Epidermal melanocyte (primary cell): ENCODE measurements around the gene GMPPA.

ENCODE experiments used
- DNase-seq: peaks from one replicate; pipeline ENCODE4 v3.0.0; 2011; ENCODE audit warnings: low spot score; ENCODE audit not compliant: insufficient read length

Gene GMPPA

DNA sequence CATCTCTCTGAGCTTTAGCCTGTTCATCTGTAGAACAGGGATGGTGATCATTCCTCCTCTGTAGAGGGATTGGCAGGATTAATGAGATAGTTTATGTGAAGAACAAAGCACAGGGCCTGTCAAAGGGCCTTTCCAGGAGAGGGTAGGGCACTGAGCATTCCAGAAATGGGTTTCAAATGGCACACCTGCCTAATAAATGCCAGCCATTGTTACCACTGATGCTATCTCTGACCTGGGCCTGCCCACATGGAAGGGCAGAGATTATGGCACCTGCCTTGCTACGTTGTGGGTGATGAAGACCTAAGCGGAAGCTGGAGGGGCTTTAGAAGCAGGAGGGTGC lies 31.0 kb upstream of the GMPPA start:
- no peak for DNase-seq

DNA sequence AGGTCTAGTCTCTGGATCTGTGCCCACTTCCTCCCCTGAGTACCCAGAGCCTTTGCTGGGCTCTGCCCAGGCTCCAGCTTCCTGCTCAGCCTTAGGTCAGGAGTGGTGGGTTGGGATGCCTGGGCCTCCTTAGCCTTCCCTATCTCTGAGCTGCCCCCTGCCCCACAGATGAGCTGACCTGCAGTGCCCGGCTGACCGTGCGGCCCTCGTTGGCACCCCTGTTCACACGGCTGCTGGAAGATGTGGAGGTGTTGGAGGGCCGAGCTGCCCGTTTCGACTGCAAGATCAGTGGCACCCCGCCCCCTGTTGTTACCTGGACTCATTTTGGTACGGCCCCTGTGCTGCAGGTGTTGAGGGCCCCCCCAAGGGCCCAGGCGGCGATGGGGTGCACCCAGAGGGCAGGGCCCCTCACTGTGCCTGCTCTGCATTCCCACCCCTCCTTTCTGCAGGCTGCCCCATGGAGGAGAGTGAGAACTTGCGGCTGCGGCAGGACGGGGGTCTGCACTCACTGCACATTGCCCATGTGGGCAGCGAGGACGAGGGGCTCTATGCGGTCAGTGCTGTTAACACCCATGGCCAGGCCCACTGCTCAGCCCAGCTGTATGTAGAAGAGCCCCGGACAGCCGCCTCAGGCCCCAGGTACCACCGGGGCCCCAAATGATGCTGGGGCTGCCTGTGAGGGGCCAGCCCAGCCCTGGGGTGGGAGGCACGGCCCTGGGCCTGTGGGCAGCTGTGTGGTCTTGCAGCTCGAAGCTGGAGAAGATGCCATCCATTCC lies 30.1 kb upstream of the GMPPA start:
- no peak for DNase-seq

DNA sequence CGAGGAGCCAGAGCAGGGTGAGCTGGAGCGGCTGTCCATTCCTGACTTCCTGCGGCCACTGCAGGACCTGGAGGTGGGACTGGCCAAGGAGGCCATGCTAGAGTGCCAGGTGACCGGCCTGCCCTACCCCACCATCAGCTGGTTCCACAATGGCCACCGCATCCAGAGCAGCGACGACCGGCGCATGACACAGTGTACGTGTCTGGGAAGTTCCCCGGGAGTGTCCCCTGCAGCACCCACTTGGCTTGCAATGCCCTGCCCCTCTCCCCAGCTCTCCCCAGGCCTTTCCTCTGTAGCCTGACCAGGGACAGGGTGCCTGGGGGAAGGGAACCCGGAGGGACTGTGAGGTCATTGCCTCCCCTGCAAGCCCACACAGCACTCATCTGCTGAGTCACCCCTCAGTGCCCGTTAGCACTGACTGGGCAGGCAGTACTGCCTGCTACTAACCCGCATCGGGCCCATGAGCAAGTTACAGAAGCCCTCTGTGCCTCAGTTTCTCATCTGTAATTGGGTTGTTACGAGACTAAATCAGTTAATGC lies 29.4 kb upstream of the GMPPA start:
- no peak for DNase-seq

DNA sequence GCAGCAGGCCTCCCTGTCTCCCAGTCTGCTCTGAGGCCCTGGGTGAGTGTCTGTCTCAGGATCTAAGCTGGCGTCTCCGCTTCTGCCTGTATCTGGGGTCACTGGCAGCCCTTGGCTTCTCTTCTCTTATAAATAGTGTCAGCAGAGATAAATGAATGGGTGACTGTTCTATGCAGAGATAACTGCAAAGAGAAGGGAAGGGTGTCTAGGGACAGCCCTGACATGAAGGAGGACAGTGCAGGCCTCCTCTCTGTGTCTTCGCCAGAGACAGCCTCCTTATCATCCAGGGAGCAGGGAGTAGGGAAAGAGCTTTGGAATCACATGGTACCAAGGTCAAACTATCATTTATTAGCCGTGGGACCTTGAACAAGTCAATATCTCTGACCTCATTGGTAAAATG lies 28.3 kb upstream of the GMPPA start:
- no peak for DNase-seq

DNA sequence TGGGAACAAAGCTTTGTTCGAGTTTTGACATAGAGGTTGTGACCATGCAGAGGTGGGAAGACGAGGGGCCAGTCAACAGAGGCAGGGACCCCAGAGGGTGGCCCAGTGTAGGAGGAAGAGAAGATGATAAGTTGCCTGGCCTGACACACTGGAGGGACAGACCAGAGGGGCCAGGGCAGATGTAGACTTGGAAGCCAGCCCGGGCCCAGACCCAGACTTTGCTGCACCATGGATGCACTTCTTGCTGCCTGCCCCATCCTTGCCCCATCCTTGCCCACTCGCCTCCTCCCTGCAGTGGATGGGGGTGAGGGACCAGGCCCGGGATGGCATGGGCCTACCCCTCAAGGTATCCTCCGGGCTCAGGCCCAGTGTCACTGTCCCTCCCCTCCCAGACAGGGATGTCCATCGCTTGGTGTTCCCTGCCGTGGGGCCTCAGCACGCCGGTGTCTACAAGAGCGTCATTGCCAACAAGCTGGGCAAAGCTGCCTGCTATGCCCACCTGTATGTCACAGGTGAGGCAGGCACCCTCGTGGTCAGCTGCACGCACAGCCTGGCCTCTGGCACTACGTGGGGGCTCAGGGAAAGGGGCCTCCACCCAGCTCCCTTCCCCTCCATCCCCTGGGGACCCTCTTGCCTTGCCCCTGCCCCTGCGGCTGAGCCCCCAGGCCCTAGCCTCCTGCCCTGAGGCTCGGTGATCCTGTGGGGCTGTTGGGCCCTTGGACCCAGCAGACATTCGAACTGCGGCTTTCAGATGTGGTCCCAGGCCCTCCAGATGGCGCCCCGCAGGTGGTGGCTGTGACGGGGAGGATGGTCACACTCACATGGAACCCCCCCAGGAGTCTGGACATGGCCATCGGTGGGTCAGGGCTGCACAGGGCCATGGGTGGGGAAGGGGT lies 27.0 kb upstream of the GMPPA start:
- DNase-seq, result no peak

DNA sequence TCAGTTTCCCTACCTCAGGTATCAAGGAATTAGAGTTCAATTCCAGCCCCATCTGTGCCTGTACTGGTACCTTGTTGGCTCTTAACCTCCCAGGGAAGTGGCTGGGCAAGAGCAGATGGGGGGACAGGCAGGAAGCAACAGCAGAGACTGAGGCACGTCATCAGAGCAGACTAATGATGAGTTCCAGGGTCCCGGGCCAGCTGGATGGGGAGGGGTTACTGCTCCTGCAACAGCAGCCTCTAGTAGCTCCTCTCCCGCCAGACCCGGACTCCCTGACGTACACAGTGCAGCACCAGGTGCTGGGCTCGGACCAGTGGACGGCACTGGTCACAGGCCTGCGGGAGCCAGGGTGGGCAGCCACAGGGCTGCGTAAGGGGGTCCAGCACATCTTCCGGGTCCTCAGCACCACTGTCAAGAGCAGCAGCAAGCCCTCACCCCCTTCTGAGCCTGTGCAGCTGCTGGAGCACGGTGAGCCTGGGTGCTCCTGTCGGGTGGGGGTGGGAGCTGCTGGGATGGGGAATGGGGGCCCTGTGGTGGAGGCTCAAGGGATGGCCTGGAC lies 26.0 kb upstream of the GMPPA start:
- no peak for DNase-seq

DNA sequence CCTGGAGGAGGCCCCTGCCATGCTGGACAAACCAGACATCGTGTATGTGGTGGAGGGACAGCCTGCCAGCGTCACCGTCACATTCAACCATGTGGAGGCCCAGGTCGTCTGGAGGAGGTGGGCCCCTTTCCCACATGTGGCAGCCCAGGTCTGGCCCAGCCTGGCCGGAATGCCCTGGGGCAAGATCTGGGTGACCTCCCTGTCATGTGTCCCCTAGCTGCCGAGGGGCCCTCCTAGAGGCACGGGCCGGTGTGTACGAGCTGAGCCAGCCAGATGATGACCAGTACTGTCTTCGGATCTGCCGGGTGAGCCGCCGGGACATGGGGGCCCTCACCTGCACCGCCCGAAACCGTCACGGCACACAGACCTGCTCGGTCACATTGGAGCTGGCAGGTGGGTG lies 25.2 kb upstream of the GMPPA start:
- no peak for DNase-seq

DNA sequence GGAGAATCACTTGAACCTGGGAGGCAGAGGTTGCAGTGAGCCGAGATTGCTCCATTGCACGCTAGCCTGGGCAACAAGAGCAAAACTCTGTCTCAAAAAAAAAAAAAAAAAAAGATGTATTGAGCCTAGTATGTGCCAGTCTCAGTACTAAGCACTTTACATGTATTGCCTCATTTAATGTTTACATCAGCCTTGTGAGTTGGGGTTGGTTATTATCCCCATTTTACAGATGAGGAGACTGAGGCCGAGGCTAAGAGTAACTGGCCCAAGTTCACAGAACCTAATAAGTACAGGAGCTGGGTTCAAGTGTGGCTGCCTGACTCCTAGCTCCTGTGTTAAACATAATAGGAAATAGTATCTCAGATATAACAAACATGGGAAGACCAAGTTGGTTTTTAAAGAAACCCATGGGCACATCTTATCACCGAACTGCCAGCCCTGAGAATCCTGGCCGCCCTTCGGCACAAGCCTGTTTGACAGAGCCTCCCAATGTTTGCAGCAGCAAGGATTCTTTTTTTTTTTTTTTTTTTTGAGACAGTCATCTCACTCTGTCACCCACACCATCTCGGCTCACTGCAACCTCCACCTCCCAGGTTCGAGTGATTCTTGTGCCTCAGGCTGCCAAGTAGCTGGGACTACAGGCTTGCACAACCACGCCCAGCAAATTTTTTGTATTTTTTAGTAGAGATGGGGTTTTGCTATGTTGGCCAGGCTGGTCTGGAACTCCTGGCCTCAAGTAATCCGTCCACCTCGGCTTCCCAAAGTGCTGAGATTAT lies 24.2 kb upstream of the GMPPA start:
- DNase-seq, result no peak

DNA sequence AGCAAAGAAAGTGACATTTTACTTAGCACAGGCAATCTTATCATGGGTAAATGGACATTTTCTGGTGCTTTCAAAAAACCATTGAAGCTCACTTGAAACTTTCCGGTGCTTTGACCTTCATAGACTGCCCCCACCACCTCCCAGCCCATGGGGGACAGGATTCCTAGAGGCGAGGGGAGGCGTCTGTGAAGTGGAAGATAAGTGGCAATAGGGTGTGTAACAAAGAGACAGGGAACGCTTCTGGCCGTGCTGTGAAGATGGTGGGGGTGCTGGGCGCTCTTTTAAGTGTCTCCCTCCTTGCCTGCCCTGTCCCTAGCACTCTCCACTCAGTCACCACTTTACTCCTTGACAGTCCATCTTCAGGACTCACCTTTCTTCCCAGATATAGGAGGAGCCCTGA lies 23.4 kb upstream of the GMPPA start:
- no peak for DNase-seq

DNA sequence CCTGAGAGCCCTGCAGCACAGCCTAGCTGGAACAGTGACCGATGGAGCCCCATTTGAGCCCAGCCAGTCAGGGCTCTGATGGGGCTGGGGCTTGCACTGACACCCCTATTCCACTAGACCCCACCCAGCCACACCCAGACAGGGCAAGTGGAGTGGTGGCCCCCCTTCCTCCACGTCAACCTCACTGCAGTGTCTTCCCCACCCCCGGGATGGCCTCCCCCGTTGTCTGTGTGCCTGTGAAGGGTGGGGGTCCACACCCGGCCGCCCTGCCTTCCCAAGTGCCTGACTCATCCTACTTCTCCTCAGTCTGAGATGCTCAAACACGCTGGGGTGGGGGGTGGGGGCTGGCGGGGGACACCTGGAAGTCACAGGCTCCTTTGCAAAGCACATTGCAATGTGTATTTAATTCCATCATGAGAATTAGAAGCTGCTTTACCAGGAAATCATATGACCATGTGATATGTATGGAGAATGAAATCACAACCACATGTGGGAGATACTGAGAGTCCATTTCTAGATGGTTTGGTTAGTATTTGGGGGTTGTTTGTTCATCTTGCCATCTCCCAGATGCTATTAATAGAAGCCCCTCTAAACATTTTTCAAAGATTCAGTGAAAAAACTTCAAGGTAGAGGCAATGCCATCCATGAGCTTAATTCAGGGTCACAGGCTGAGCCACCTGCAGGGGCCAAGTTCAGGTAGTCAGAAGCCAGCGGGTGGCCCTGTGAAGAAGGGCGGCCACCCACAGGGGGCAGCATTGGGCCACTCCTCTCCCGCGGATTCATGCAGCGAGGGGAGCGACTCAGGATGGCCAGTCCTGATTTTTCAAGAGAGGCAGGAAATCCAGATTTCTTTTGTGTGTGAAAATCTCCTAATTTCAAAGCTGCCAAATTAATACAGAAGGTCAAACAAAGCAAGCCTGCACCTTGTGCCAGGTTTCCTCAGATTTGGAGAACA lies 22.7 kb upstream of the GMPPA start:
- no peak for DNase-seq

DNA sequence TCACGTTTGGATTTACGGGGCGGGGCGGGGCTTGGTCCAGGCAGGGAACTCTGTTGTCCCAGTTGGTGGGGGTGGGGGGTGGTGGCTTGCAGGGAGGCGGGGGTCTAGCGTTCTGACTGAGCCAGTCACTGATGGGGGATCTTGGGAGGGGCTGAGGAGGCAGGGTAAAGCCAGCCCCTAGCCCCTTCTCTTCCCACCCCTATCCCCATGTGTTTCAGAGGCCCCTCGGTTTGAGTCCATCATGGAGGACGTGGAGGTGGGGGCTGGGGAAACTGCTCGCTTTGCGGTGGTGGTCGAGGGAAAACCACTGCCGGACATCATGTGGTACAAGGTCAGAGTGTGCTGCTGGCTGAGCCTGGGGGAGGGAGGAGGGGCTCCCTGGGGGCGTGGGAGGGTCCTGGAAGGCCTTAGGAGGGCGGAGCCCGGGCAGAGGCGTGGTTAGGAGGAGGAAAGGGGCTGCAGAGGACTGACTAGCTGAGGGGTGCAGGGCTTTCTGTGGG lies 22.0 kb upstream of the GMPPA start:
- DNase-seq, result no peak

DNA sequence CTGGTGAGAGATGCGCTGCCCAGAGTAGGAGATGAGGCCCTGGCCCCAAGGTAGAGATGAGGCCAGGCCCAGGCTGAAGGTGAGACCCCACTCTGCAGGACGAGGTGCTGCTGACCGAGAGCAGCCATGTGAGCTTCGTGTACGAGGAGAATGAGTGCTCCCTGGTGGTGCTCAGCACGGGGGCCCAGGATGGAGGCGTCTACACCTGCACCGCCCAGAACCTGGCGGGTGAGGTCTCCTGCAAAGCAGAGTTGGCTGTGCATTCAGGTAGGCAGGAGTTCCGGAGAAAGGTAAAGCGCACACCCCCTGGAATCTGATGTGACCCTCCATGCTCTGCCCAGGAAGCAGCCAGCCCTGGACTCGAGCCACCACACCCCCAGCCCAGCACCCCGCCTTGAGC lies 21.5 kb upstream of the GMPPA start:
- no peak for DNase-seq

DNA sequence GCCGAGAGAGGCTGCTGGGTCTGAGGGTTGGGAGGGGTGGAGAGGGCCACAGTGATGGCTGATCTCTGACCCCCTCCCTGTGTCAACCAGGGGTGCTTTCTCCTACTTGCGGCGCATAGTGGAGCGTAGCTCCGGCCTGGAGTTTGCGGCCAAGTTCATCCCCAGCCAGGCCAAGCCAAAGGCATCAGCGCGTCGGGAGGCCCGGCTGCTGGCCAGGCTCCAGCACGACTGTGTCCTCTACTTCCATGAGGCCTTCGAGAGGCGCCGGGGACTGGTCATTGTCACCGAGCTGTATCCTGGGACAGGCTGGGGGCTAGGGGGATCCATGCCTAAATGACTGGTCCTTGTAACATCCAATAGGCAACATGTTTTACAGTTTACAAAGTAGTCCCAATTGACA lies 20.9 kb upstream of the GMPPA start:
- DNase-seq, result no peak

DNA sequence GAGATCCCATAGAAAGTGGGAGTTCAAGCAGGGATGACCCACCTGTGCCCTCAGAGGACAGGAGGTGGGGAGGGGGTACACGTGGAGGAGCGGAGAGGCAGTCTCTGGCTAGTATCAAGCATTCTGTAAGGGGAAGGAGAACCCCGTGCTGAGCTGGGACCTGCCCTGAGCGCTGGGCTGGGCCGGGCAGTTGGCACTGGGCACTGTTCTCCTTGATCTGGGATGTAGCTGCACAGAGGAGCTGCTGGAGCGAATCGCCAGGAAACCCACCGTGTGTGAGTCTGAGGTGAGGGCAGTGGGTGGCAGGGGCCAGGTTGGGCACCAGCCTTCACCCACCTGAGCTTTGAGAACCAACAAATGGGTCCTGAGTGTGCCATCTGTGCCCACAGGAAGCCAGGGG lies 19.8 kb upstream of the GMPPA start:
- DNase-seq, result no peak

DNA sequence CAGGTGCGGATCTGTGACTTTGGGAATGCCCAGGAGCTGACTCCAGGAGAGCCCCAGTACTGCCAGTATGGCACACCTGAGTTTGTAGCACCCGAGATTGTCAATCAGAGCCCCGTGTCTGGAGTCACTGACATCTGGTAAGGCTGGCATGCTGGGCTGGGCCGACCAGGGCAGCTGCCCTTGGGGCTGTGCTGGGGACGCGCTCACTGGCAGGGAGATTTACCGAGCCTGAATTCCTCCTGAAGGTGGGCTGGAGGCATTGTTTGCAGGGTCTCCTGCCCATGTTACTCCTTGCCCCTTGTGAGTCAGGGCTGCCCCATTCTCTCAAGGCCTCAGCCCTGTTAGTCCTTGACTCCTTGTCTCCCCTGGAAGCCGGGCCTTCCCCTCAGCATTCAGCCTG lies 18.7 kb upstream of the GMPPA start:
- no peak for DNase-seq

DNA sequence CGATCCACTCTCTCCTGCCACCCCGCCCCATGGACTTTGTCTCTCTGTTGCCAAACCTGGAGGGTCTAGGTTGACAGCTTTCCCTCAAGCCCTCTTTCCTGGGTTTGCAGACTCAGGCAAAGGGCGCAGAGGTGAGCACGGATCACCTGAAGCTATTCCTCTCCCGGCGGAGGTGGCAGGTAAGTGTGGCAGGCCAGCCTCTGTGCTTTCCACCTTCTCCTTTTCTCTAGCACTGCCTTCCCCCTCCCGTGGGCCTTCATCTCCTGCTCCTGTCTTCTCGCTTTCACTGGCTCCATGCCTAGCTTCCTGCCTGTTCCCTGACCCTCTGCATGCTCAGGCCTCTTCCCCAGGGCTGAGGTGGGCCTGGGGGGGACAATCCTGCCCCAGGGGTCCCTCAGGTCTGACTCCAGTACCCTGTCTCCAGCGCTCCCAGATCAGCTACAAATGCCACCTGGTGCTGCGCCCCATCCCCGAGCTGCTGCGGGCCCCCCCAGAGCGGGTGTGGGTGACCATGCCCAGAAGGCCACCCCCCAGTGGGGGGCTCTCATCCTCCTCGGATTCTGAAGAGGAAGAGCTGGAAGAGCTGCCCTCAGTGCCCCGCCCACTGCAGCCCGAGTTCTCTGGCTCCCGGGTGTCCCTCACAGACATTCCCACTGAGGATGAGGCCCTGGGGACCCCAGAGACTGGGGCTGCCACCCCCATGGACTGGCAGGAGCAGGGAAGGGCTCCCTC lies 15.9 kb upstream of the GMPPA start:
- DNase-seq, result no peak

DNA sequence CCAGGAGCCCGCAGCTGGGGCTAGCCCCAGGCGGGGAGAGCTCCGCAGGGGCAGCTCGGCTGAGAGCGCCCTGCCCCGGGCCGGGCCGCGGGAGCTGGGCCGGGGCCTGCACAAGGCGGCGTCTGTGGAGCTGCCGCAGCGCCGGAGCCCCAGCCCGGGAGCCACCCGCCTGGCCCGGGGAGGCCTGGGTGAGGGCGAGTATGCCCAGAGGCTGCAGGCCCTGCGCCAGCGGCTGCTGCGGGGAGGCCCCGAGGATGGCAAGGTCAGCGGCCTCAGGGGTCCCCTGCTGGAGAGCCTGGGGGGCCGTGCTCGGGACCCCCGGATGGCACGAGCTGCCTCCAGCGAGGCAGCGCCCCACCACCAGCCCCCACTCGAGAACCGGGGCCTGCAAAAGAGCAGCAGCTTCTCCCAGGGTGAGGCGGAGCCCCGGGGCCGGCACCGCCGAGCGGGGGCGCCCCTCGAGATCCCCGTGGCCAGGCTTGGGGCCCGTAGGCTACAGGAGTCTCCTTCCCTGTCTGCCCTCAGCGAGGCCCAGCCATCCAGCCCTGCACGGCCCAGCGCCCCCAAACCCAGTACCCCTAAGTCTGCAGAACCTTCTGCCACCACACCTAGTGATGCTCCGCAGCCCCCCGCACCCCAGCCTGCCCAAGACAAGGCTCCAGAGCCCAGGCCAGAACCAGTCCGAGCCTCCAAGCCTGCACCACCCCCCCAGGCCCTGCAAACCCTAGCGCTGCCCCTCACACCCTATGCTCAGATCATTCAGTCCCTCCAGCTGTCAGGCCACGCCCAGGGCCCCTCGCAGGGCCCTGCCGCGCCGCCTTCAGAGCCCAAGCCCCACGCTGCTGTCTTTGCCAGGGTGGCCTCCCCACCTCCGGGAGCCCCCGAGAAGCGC lies 15.0 kb upstream of the GMPPA start:
- no peak for DNase-seq
